Left colon (tissue), 2 donors: ENCODE data around the gene WASL. TPM values are rescaled to one million over a fixed set of nuclear protein-coding genes. Genes with fewer than 3 reads are reported as not detected.
A peak's percentile ranks its signal among the peaks of the same experiment; 100 is the strongest.
"Not testable (repeated sequence)": the region's sequence is repeated elsewhere in the genome, so short reads cannot be mapped to it uniquely, and the experiment has no call there.

Experiments
- ATAC-seq: fragments of 200-7000 bp; cut with Tn5 transposase; one replicate; pipeline ENCODE4 v1.9.1; 2020; ENCODE audit warnings: mild to moderate bottlenecking, moderate library complexity
- DNase-seq, 2 donors: peaks; one replicate each; pipeline ENCODE4 v3.0.0-alpha.2; 2020
- intact Hi-C, 2 donors: fragments of 100-400 bp; cut with DNase I in 1 of 2; cut with micrococcal nuclease in 1 of 2; formaldehyde crosslinking; loops; one replicate each; pipeline versions ENCODE4 v1.11.2 to v1.14.0; 2022; cut with DNase I, micrococcal nuclease
- total RNA-seq, 2 donors: library from RNA; stranded (reverse); fragmentation: NEBNext Ultra II Directional; extraction: Animal tissue kit (Norgen Biotek cat#: 25700); gene quantifications; one replicate each; pipeline ENCODE4 v1.2.1, GENCODE V29; 2021
- donor health status: DM: no; HTN: no; CAD: no.
- donor health status: DM: yes; HTN: yes; CAD: no.

Gene WASL
- total RNA-seq, 2 donors from 2014 or later: 93.3 to 108 TPM

DNA sequence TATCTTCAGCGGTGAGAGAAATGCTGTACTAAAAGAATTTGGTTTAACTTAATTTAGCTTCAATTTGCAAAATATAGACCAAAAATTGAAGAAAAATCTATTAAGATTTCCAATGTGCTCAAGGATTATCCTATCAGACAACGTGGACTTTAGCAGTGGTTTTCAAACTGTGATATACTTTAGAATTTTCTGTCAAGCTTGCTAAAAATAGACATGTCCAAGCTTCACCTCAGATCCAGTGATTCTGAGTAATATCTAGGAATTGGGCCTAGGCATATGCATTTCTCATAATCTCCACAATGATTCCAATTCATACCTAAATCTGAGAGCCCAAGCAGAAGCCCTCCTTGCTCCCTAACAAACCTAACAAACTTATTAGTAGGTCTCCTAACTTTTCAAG is 3.4 kb downstream of the WASL start:
- intact Hi-C loops: no loop called here
- DNase-seq (no peak), ATAC-seq (no peak)

DNA sequence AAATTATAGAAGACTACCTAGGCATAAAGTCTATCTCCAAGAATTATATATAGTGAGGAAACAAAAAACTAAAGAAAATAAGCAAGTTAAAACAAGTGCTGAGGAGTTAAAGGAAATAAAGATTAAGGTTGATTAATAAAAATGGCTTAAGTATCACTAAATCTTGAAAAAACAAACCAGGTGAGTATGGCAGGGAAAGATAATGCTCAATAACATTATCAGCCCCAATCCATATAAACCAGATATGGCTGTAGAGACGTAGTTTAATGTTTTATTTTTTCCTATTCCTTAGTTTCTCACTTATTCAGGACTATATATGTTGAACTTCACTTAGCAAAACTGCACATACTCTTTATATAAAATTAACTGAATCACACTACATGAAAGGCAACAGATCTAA is 4.4 kb downstream of the WASL start:
- no peak for DNase-seq
- intact Hi-C loops: no loop called here
- ATAC-seq: no peak

- intact Hi-C loops: no loop called here
- ATAC-seq (no peak), DNase-seq (no peak)
Measured at GRCh38 chr7:123741940-123742339, 6.9 kb downstream of the WASL start.

- intact Hi-C loops: no loop called here
- DNase-seq: no peak
- ATAC-seq: no peak
Measured at GRCh38 chr7:123738808-123739207, 10.0 kb downstream of the WASL start.

GRCh38 chr7:123738356-123738755 is 10.4 kb downstream of the WASL start:
- intact Hi-C loops: no loop called here
- ATAC-seq: peak; percentile 98
- DNase-seq: no peak

DNA sequence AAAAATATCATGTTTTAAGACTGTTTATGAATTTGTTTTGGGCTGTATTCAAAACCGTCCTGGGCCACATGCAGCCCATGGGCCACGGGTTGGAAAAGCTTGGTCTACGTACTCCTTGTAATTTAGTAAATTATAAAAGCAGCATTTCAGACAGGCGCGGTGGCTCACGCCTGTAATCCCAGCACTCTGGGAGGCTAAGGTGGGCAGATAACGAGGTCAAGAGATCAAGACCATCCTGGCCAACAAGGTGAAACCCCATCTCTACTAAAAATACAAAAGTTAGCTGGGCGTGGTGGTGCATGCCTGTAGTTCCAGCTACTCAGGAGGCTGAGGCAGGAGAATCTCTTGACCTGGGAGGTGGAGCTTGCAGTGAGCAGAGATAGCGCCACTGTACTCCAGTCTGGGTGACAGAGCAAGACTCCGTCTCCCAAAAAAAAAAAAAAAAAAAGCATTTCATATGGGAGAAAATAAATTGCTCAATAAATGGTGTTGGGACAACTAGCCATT is 11.6 kb downstream of the WASL start:
- DNase-seq, intact Hi-C loops, ATAC-seq: not testable (repeated sequence)

- intact Hi-C loops: no loop called here
- DNase-seq (no peak), ATAC-seq (no peak)
Measured at GRCh38 chr7:123735539-123735938, 13.3 kb downstream of the WASL start.

DNA sequence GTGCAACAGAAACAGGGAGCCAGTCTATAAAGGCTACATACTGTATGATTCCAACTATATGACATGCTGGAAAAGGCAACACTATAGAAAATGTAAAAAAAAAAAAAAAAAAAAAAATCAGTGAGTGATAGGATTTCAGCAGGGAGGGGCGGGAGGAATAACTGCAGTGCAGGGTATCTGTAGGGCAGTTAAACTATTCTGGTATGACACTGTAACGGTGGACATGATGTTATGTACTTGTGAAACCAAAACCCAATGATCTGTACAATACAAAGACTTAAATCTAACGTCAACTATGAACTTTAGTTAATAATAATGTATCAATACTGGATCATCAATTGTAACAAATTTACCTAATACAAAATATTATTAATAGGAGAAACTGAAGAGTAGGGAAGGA is 14.3 kb downstream of the WASL start:
- no peak for ATAC-seq
- DNase-seq: no peak
- intact Hi-C loops: no loop called here

GRCh38 chr7:123732413-123733091 is 16.3 kb downstream of the WASL start:
- ATAC-seq (no peak), DNase-seq (no peak)
- intact Hi-C loops: no loop called here

- intact Hi-C loops: no loop called here
- ATAC-seq (no peak), DNase-seq (no peak)
Measured at GRCh38 chr7:123729218-123729578, 19.6 kb downstream of the WASL start.

- DNase-seq (no peak), ATAC-seq (no peak)
- intact Hi-C loops: no loop called here
Measured at GRCh38 chr7:123727071-123727837, 21.5 kb downstream of the WASL start.

GRCh38 chr7:123725586-123726171 is 23.1 kb downstream of the WASL start:
- no peak for ATAC-seq
- DNase-seq: no peak
- intact Hi-C loops: no loop called here

- no peak for ATAC-seq
- DNase-seq: no peak
- intact Hi-C loops: no loop called here
Measured at GRCh38 chr7:123724817-123725253, 24.0 kb downstream of the WASL start.

DNA sequence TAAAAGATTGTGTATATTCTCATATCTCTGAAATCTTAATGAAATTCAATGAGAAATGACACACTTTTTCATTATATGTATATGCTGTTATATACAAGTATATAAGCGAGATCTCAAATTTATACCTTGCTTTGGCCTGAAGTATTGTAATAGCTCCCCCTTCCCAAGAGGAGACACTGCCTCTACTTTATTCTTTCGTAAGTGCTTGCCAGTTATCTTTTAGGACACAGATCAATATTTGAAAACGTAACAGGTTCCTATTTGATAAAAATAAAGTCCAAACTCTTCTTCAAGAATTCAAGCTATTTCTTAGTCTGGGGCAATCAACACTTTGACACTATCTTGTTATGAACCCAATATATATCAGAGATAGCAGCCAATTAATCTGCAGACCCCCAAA is 24.9 kb downstream of the WASL start:
- intact Hi-C loops: no loop called here
- no peak for ATAC-seq
- DNase-seq: no peak

DNA sequence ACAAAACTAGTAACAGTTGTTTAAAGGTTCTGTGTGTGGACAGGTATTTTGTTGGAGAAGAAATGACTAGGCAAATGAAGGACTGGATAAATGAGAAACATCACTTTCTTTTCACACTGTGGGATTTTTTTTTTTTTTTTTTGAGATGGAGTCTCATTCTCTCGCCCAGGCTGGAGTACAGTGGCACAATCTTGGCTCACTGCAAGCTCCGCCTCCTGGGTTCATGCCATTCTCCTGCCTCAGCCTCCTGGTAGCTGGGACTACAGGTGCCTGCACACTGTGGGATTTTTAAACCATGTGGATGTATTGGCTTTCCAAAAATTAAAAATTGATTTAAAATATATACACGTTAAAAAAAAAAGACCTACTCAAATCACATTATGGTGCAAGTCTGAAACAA is 28.3 kb downstream of the WASL start:
- intact Hi-C loops, DNase-seq, ATAC-seq: not testable (repeated sequence)

- ATAC-seq (no peak), DNase-seq (no peak)
- intact Hi-C loops: no loop called here
Measured at GRCh38 chr7:123719197-123719721, 29.5 kb downstream of the WASL start.

DNA sequence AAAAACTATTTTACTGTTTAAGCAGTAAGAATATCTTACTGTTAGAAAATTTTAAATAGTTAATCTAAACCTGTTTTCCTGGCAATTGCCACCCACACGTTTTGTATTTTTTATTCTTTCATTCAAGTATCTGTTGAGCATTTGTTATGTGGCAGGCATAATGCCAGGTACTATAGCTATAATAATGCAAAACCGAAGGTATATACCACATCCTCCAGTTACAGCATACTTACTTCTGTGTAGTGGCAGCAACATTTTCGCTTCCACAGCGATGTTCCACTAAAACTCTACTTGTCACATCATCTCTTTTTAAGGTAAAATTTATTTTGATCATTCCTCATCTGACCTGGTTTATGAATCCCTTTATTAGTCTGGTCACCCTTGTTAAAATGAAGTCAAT is 30.0 kb downstream of the WASL start:
- DNase-seq (no peak), ATAC-seq (no peak)
- intact Hi-C loops: no loop called here

- ATAC-seq (no peak), DNase-seq (no peak)
- intact Hi-C loops: no loop called here
Measured at GRCh38 chr7:123717689-123718088, 31.1 kb downstream of the WASL start.

- DNase-seq (no peak), ATAC-seq (no peak)
- intact Hi-C loops: no loop called here
Measured at GRCh38 chr7:123716877-123717276, 31.9 kb downstream of the WASL start.

- DNase-seq (no peak), ATAC-seq (peak; percentile 93)
- intact Hi-C loops: no loop called here
Measured at GRCh38 chr7:123715799-123716198, 33.0 kb downstream of the WASL start.
